DMS53 treated with DMSO at 0.1 percent for 48 hours (cell line): Measurements from ENCODE around the gene HSPB6.
A peak's percentile ranks its signal among the peaks of the same experiment; 100 is the strongest.
"Not testable (repeated sequence)": the region's sequence is repeated elsewhere in the genome, so short reads cannot be mapped to it uniquely, and the experiment has no call there.

Experiments
- DNase-seq: peaks from one replicate; lab custom pipeline; 2025; ENCODE audit not compliant: unreplicated experiment; lab: John Stamatoyannopoulos, UW

HSPB6 gene

GRCh38 chr19:35756377-35757230, at the start of gene HSPB6:
TSS of gene HSPB6 (minus strand) at chr19:35757029. CDS start at chr19:35757008, 21 bp downstream.
- DNase-seq = peak; percentile 43

GRCh38 chr19:35806597-35806996, 49.8 kb upstream of the HSPB6 start:
- no peak for DNase-seq

GRCh38 chr19:35805526-35806102, 48.8 kb upstream of the HSPB6 start:
- DNase-seq = peak; percentile 15

- DNase-seq = no peak
These were observed 45.0 kb upstream of the HSPB6 start for GRCh38 chr19:35801828-35802227.

- DNase-seq = no peak
These were observed 40.8 kb upstream of the HSPB6 start for GRCh38 chr19:35797663-35798062.

- no peak for DNase-seq
These were observed 40.1 kb upstream of the HSPB6 start for GRCh38 chr19:35796645-35797542.

- DNase-seq = not testable (repeated sequence)
These were observed 38.7 kb upstream of the HSPB6 start for GRCh38 chr19:35795564-35795963.

GRCh38 chr19:35793381-35794165, 36.7 kb upstream of the HSPB6 start:
- DNase-seq = no peak

- DNase-seq = no peak
These were observed 36.1 kb upstream of the HSPB6 start for GRCh38 chr19:35792888-35793287.

GRCh38 chr19:35792312-35792711, 35.5 kb upstream of the HSPB6 start:
- no peak for DNase-seq

- DNase-seq = no peak
These were observed 35.0 kb upstream of the HSPB6 start for GRCh38 chr19:35791814-35792279.

- DNase-seq = no peak
These were observed 34.4 kb upstream of the HSPB6 start for GRCh38 chr19:35790981-35791813.

- DNase-seq = no peak
These were observed 33.4 kb upstream of the HSPB6 start for GRCh38 chr19:35789978-35790944.

GRCh38 chr19:35789195-35789977, 32.6 kb upstream of the HSPB6 start:
- DNase-seq = no peak

- no peak for DNase-seq
These were observed 31.6 kb upstream of the HSPB6 start for GRCh38 chr19:35788205-35788960.

- DNase-seq = no peak
These were observed 30.5 kb upstream of the HSPB6 start for GRCh38 chr19:35787227-35787799.
